Kidney (tissue), 2 donors: ENCODE measurements around the gene WNT5B. TPM values are rescaled to one million over a fixed set of nuclear protein-coding genes. Genes with fewer than 3 reads are reported as not detected.

Experiments used
- microRNA-seq: library from miRNA; unstranded; fragments of <30 nt; microRNA quantifications from one replicate; pipeline ENCODE4 v1.2.0, GENCODE V29; 2020
- polyA plus RNA-seq: library from polyadenylated mRNA; stranded (reverse); fragments of 350-450 nt; fragmentation: Illumina TruSeq; extraction: RNeasy Lipid Tissue Mini Kit (QIAGEN cat#74804); gene quantifications from one replicate; pipeline ENCODE4 v1.2.3, GENCODE V29; 2014; ENCODE audit warnings: low read depth, low replicate concordance; ENCODE audit not compliant: insufficient read depth
- total RNA-seq: library from RNA; stranded (reverse); fragmentation: NEBNext Ultra II Directional; extraction: Animal tissue kit (Norgen Biotek cat#: 25700); gene quantifications from one replicate; pipeline ENCODE4 v1.2.1, GENCODE V29; 2021
- donor health status: DM: yes; HTN: yes; CAD: no.

Gene WNT5B
- total and polyA plus RNA-seq, 2 donors from 2014 or later, result 3.4 to 4.8 TPM

Small RNAs within 50 kb of the gene (microRNA-seq; reads per million reads assigned to microRNA genes)
- gene MIR3649, result not detected

Other genes starting within 250 kb of the WNT5B start
- 17.9 TPM for gene FBXL14, start 34.6 kb upstream of the WNT5B start, total RNA-seq
- 5.3 TPM for gene FBXL14, start 34.6 kb upstream of the WNT5B start, polyA plus RNA-seq
- 50.0 TPM for gene ADIPOR2, start 61.8 kb downstream of the WNT5B start, total RNA-seq
- 26.7 TPM for gene ADIPOR2, start 61.8 kb downstream of the WNT5B start, polyA plus RNA-seq
- gene LRTM2, start 191.3 kb downstream of the WNT5B start, total RNA-seq, result not detected
- not detected for gene LRTM2, start 191.3 kb downstream of the WNT5B start, polyA plus RNA-seq